Vagina (tissue), 2 donors: ENCODE results near the gene IQSEC3.

Source experiments
- CTCF ChIP-seq, 3 experiments: fragments of 450-650 bp in 2 of 3; fragments of 200-600 bp in 1 of 3; sonication (generic) in 1 of 3; IDR thresholded peaks; one replicate each; pipeline ENCODE4 v1.5.1; 2017 to 2019; ENCODE audit warnings: antibody characterized with exemption in 3 of 3, mild to moderate bottlenecking in 2 of 3, moderate library complexity in 2 of 3
- POLR2A ChIP-seq, 2 donors: fragments of 450-650 bp; IDR thresholded peaks; one replicate each; pipeline ENCODE4 v1.6.1; 2017; ENCODE audit warnings: antibody characterized with exemption in 2 of 2, mild to moderate bottlenecking in 2 of 2, moderate library complexity in 2 of 2
- POLR2AphosphoS5 ChIP-seq, 2 donors: sonication (generic); formaldehyde crosslinking; IDR thresholded peaks; one replicate each; pipeline ENCODE4 v1.9.0; 2017; ENCODE audit warnings: antibody characterized with exemption in 2 of 2, mild to moderate bottlenecking in 2 of 2, low read depth in 1 of 2; ENCODE audit not compliant: insufficient read depth in 1 of 2

- TF ChIP-seq CTCF (IDR thresholded peaks at IDR 0.05) (no peak), POLR2AphosphoS5 (IDR thresholded peaks at IDR 0.05; ENCODE audit: insufficient read depth in 1 of 2, low read depth in 1 of 2) (no peak), POLR2A (IDR thresholded peaks at IDR 0.05) (no peak)
These were observed 73.6 kb downstream of the IQSEC3 start for GRCh38 chr12:140162-140561.
